ENCODE data around the gene WFIKKN2. TPM values are rescaled to one million over a fixed set of nuclear protein-coding genes. Genes with fewer than 3 reads are reported as not detected.
A peak's percentile ranks its signal among the peaks of the same experiment; 100 is the strongest.

The WFIKKN2 gene
- polyA plus RNA-seq, 1 donor (not counting 4 experiments of a cell fraction or from before 2014, with no cell fraction given): not detected

GRCh38 chr17:50816771-50817751, 18.3 kb upstream of the WFIKKN2 start:
- no peak for DNase-seq (ENCODE audit: low read depth, low spot score)
- TF ChIP-seq CTCF (optimal IDR thresholded peaks at IDR 0.05 in 1 of 3, IDR thresholded peaks at IDR 0.05 in 1 of 3, conservative IDR thresholded peaks at IDR 0.05 in 1 of 3; ENCODE audit: extremely low read depth in 1 of 3, insufficient read depth in 2 of 3, low read length in 3 of 3) (peak; percentile 74 to 88 (median 77)), EZH2 (IDR thresholded peaks at IDR 0.05; ENCODE audit: low read length) (no peak)
- H3K27ac ChIP-seq (ENCODE audit: control insufficient read depth, insufficient read depth, low read length): peak overlapping the region; percentile 77
- peak overlapping the region; percentile 73 for H3K4me2 ChIP-seq (ENCODE audit: control insufficient read depth, extremely low read depth, insufficient read depth, low read depth, low read length)
- no peaks in the 10 kb centered on the region for H4K20me1 ChIP-seq (ENCODE audit: control insufficient read depth, extremely low read depth, insufficient read depth, low read length)
- peak overlapping the region in 2 of 3 experiments; percentile 7 to 44 for H3K4me3 ChIP-seq (ENCODE audit: control insufficient read depth in 2 of 3, extremely low read depth in 1 of 3, insufficient read depth in 2 of 3, low read depth in 1 of 3, low read length in 3 of 3)
- peak overlapping the region; percentile 69 for H2AFZ ChIP-seq (ENCODE audit: control insufficient read depth, low read length)
- H3K9me3 ChIP-seq (ENCODE audit: control insufficient read depth, low read depth, low read length): no peaks in the 10 kb centered on the region
- H3K36me3 ChIP-seq (ENCODE audit: control insufficient read depth in 2 of 2, extremely low read depth in 1 of 2, insufficient read depth in 2 of 2, low read length in 2 of 2): no peaks in the 10 kb centered on the region
- H3K9ac ChIP-seq (ENCODE audit: control insufficient read depth, extremely low read depth, insufficient read depth, low read length): peak overlapping the region; percentile 35
- peaks cover 16% of the 10 kb centered on the region for H3K4me1 ChIP-seq (ENCODE audit: control insufficient read depth, extremely low read depth, insufficient read depth, low read length)
- no peaks in the 10 kb centered on the region for H3K9me1 ChIP-seq (ENCODE audit: control insufficient read depth, extremely low read depth, insufficient read depth, low read length)
- H3K27me3 ChIP-seq (ENCODE audit: control insufficient read depth, extremely low read depth, insufficient read depth, low read length): no peaks in the 10 kb centered on the region
- FAIRE-seq: no peak
- dilution Hi-C loops (cut with MboI; ENCODE audit: extremely low pct_ligation_motif_present, low sequenced_read_pairs): no loop called here
- H3K79me2 ChIP-seq (ENCODE audit: control insufficient read depth, insufficient read depth, low read length): no peaks in the 10 kb centered on the region

GRCh38 chr17:50817838-50818237, 17.5 kb upstream of the WFIKKN2 start:
- no peaks in the 10 kb centered on the region for H3K79me2 ChIP-seq (ENCODE audit: control insufficient read depth, insufficient read depth, low read length)
- dilution Hi-C loops (cut with MboI; ENCODE audit: extremely low pct_ligation_motif_present, low sequenced_read_pairs): no loop called here
- H3K27ac ChIP-seq (ENCODE audit: control insufficient read depth, insufficient read depth, low read length): peak overlapping the region; percentile 77
- H3K4me1 ChIP-seq (ENCODE audit: control insufficient read depth, extremely low read depth, insufficient read depth, low read length): peaks cover 16% of the 10 kb centered on the region
- peak overlapping the region; percentile 35 for H3K9ac ChIP-seq (ENCODE audit: control insufficient read depth, extremely low read depth, insufficient read depth, low read length)
- H4K20me1 ChIP-seq (ENCODE audit: control insufficient read depth, extremely low read depth, insufficient read depth, low read length): no peaks in the 10 kb centered on the region
- peak overlapping the region; percentile 69 for H2AFZ ChIP-seq (ENCODE audit: control insufficient read depth, low read length)
- FAIRE-seq: peak; percentile 97
- no peaks in the 10 kb centered on the region for H3K27me3 ChIP-seq (ENCODE audit: control insufficient read depth, extremely low read depth, insufficient read depth, low read length)
- H3K4me2 ChIP-seq (ENCODE audit: control insufficient read depth, extremely low read depth, insufficient read depth, low read depth, low read length): peak overlapping the region; percentile 73
- peak; percentile 83 for DNase-seq (ENCODE audit: low read depth, low spot score)
- no peaks in the 10 kb centered on the region for H3K9me1 ChIP-seq (ENCODE audit: control insufficient read depth, extremely low read depth, insufficient read depth, low read length)
- peak overlapping the region in 2 of 3 experiments; percentile 43 to 56 for H3K4me3 ChIP-seq (ENCODE audit: control insufficient read depth in 2 of 3, extremely low read depth in 1 of 3, insufficient read depth in 2 of 3, low read depth in 1 of 3, low read length in 3 of 3)
- no peaks in the 10 kb centered on the region for H3K36me3 ChIP-seq (ENCODE audit: control insufficient read depth in 2 of 2, extremely low read depth in 1 of 2, insufficient read depth in 2 of 2, low read length in 2 of 2)
- no peaks in the 10 kb centered on the region for H3K9me3 ChIP-seq (ENCODE audit: control insufficient read depth, low read depth, low read length)
- no peak for TF ChIP-seq CTCF (optimal IDR thresholded peaks at IDR 0.05 in 1 of 3, IDR thresholded peaks at IDR 0.05 in 1 of 3, conservative IDR thresholded peaks at IDR 0.05 in 1 of 3; ENCODE audit: extremely low read depth in 1 of 3, insufficient read depth in 2 of 3, low read length in 3 of 3)
- no peak for TF ChIP-seq EZH2 (IDR thresholded peaks at IDR 0.05; ENCODE audit: low read length)

All from keratinocyte (primary cell).